Neural cell (in vitro differentiated cells): Measurements from ENCODE around the gene LMF2. TPM values are rescaled to one million over a fixed set of nuclear protein-coding genes. Genes with fewer than 3 reads are reported as not detected.
"Not testable (repeated sequence)": the region's sequence is repeated elsewhere in the genome, so short reads cannot be mapped to it uniquely, and the experiment has no call there.

ENCODE experiments used
- H2AFZ ChIP-seq: fragments of 200-600, 300-800 bp; sonication (generic), shearing (Covaris generic); 2 replicates; pipeline ENCODE4 v1.6.0; 2014; ENCODE audit warnings: low read depth, mild to moderate bottlenecking, antibody characterized with exemption, low read length, moderate library complexity
- H3F3A ChIP-seq: fragments of 200-600 bp; shearing (Covaris generic); 2 replicates; pipeline ENCODE4 v1.6.1; 2016; ENCODE audit warnings: mild to moderate bottlenecking, moderate library complexity, mixed read lengths, antibody characterized with exemption, low read length; ENCODE audit not compliant: insufficient read depth, poor library complexity, severe bottlenecking
- H3K27ac ChIP-seq: fragments of 200-600, 300-800 bp; sonication (generic), shearing (Covaris generic); 2 replicates; pipeline ENCODE4 v1.5.1; 2014; ENCODE audit warnings: mild to moderate bottlenecking, low read length, moderate library complexity
- H3K27me3 ChIP-seq: fragments of 300-800, 200-600 bp; sonication (generic), shearing (Covaris generic); 2 replicates; pipeline ENCODE4 v1.6.0; 2014; ENCODE audit warnings: mild to moderate bottlenecking, low read depth, low read length, moderate library complexity; ENCODE audit not compliant: insufficient read depth
- H3K36me3 ChIP-seq: fragments of 300-800, 200-600 bp; sonication (generic), shearing (Covaris generic); 2 replicates; pipeline ENCODE4 v1.5.1; 2014; ENCODE audit warnings: mild to moderate bottlenecking, antibody characterized with exemption, low read length, moderate library complexity; ENCODE audit not compliant: insufficient read depth
- H3K4me2 ChIP-seq: fragments of 300-800, 200-600 bp; sonication (generic), shearing (Covaris generic); 2 replicates; pipeline ENCODE4 v1.6.0; 2014; ENCODE audit warnings: mild to moderate bottlenecking, low read length
- H3K4me3 ChIP-seq: fragments of 300-800, 200-600 bp; sonication (generic), shearing (Covaris generic); 2 replicates; pipeline ENCODE4 v1.5.1; 2014; ENCODE audit warnings: mild to moderate bottlenecking, low read length, moderate library complexity
- H3K79me2 ChIP-seq: fragments of 200-600 bp; shearing (Covaris generic); replicated peaks from 2 replicates; pipeline ENCODE4 v1.6.0; 2014; ENCODE audit warnings: mild to moderate bottlenecking, low read length, moderate library complexity; ENCODE audit not compliant: insufficient read depth
- H3K9ac ChIP-seq: fragments of 300-800, 200-600 bp; sonication (generic), shearing (Covaris generic); 2 replicates; pipeline ENCODE4 v1.6.1; 2016; ENCODE audit warnings: mild to moderate bottlenecking, low read length, mixed read lengths
- H3K9me2 ChIP-seq: fragments of 200-600 bp; shearing (Covaris generic); 2 replicates; pipeline ENCODE4 v1.6.1; 2016; ENCODE audit warnings: mild to moderate bottlenecking, low read length, mixed read lengths; ENCODE audit not compliant: insufficient read depth
- H3K9me3 ChIP-seq: fragments of 200-600, 300-800 bp; sonication (generic), shearing (Covaris generic); 2 replicates; pipeline ENCODE4 v1.6.1; 2016; ENCODE audit warnings: mild to moderate bottlenecking, mixed run types, low read length, moderate library complexity, mixed read lengths
- H4K20me1 ChIP-seq: fragments of 200-600 bp; shearing (Covaris generic); 2 replicates; pipeline ENCODE4 v1.6.1; 2016; ENCODE audit warnings: mild to moderate bottlenecking, mixed run types; ENCODE audit not compliant: insufficient read depth
- EP300 ChIP-seq: fragments of 450-650 bp; conservative IDR thresholded peaks from 2 replicates; pipeline ENCODE4 v1.6.1; 2014; ENCODE audit warnings: antibody characterized with exemption, mild to moderate bottlenecking, moderate library complexity; ENCODE audit not compliant: poor library complexity, severe bottlenecking
- EZH2 ChIP-seq: fragments of 200-600, 300-800 bp; shearing (Covaris generic), sonication (generic); IDR thresholded peaks from 2 replicates; pipeline ENCODE4 v1.6.1; 2014; ENCODE audit warnings: antibody characterized with exemption, low read length, borderline replicate concordance, mild to moderate bottlenecking; ENCODE audit not compliant: insufficient read depth, poor library complexity, severe bottlenecking
- MXI1 ChIP-seq: fragments of 450-650 bp; conservative IDR thresholded peaks from 2 replicates; pipeline ENCODE4 v1.6.1; 2014; ENCODE audit warnings: antibody characterized with exemption, mild to moderate bottlenecking; ENCODE audit not compliant: poor library complexity, severe bottlenecking
- POLR2AphosphoS5 ChIP-seq: IDR thresholded peaks from 2 replicates; pipeline ENCODE4 v1.6.1; 2012
- RAD21 ChIP-seq: fragments of 450-650 bp; conservative IDR thresholded peaks from 2 replicates; pipeline ENCODE4 v1.6.1; 2014; ENCODE audit warnings: antibody characterized with exemption, mild to moderate bottlenecking, moderate library complexity
- SMC3 ChIP-seq: fragments of 450-650 bp; conservative IDR thresholded peaks from 2 replicates; pipeline ENCODE4 v1.6.1; 2014; ENCODE audit warnings: antibody characterized with exemption, mild to moderate bottlenecking, moderate library complexity; ENCODE audit not compliant: poor library complexity
- TAF1 ChIP-seq: IDR thresholded peaks from 2 replicates; pipeline ENCODE4 v1.6.1; 2012; ENCODE audit warnings: low read depth
- polyA plus RNA-seq: library from polyadenylated mRNA; depleted of rRNA; stranded (reverse); fragments of >200 nt; gene quantifications from 2 replicates; pipeline ENCODE4 v1.2.3, GENCODE V29; 2014
- TF ChIP-seq, protein P1 (sequence below): IDR thresholded peaks from 2 replicates; pipeline ENCODE4 v1.6.1; 2012; ENCODE audit warnings: borderline replicate concordance
- TF ChIP-seq, protein P2 (sequence below): fragments of 450-650 bp; IDR thresholded peaks from 2 replicates; pipeline ENCODE4 v1.5.1; 2014; ENCODE audit warnings: antibody characterized with exemption, mild to moderate bottlenecking, moderate library complexity; ENCODE audit not compliant: poor library complexity, severe bottlenecking

LMF2 gene
- polyA plus RNA-seq, 1 donor from 2014 or later: 76.5 TPM

GRCh38 chr22:50520826-50521453 lies 13.4 kb upstream of the LMF2 start:
- TF ChIP-seq, protein P1, sequence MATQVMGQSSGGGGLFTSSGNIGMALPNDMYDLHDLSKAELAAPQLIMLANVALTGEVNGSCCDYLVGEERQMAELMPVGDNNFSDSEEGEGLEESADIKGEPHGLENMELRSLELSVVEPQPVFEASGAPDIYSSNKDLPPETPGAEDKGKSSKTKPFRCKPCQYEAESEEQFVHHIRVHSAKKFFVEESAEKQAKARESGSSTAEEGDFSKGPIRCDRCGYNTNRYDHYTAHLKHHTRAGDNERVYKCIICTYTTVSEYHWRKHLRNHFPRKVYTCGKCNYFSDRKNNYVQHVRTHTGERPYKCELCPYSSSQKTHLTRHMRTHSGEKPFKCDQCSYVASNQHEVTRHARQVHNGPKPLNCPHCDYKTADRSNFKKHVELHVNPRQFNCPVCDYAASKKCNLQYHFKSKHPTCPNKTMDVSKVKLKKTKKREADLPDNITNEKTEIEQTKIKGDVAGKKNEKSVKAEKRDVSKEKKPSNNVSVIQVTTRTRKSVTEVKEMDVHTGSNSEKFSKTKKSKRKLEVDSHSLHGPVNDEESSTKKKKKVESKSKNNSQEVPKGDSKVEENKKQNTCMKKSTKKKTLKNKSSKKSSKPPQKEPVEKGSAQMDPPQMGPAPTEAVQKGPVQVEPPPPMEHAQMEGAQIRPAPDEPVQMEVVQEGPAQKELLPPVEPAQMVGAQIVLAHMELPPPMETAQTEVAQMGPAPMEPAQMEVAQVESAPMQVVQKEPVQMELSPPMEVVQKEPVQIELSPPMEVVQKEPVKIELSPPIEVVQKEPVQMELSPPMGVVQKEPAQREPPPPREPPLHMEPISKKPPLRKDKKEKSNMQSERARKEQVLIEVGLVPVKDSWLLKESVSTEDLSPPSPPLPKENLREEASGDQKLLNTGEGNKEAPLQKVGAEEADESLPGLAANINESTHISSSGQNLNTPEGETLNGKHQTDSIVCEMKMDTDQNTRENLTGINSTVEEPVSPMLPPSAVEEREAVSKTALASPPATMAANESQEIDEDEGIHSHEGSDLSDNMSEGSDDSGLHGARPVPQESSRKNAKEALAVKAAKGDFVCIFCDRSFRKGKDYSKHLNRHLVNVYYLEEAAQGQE: no peak
- no peak for TF ChIP-seq EZH2
- no peak for TF ChIP-seq POLR2AphosphoS5
- no peak for TF ChIP-seq RAD21
- TF ChIP-seq, protein P2, sequence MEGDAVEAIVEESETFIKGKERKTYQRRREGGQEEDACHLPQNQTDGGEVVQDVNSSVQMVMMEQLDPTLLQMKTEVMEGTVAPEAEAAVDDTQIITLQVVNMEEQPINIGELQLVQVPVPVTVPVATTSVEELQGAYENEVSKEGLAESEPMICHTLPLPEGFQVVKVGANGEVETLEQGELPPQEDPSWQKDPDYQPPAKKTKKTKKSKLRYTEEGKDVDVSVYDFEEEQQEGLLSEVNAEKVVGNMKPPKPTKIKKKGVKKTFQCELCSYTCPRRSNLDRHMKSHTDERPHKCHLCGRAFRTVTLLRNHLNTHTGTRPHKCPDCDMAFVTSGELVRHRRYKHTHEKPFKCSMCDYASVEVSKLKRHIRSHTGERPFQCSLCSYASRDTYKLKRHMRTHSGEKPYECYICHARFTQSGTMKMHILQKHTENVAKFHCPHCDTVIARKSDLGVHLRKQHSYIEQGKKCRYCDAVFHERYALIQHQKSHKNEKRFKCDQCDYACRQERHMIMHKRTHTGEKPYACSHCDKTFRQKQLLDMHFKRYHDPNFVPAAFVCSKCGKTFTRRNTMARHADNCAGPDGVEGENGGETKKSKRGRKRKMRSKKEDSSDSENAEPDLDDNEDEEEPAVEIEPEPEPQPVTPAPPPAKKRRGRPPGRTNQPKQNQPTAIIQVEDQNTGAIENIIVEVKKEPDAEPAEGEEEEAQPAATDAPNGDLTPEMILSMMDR: no peak
- no peak for TF ChIP-seq SMC3
- TF ChIP-seq EP300: no peak
- TF ChIP-seq TAF1: no peak
- TF ChIP-seq MXI1: no peak
- H3K36me3 ChIP-seq: no peaks in the 10 kb centered on the region

GRCh38 chr22:50520184-50520583 lies 12.7 kb upstream of the LMF2 start:
- not testable (repeated sequence) for H3K27ac ChIP-seq, H3K4me2 ChIP-seq, H3K79me2 ChIP-seq, H3F3A ChIP-seq, H3K36me3 ChIP-seq, H3K9me3 ChIP-seq, H3K27me3 ChIP-seq, H3K4me3 ChIP-seq, H3K9me2 ChIP-seq, H2AFZ ChIP-seq, H4K20me1 ChIP-seq, H3K9ac ChIP-seq

More at GRCh38 chr22:50520826-50521453, 13.4 kb upstream of the LMF2 start:
- H3F3A ChIP-seq: no peaks in the 10 kb centered on the region
- H3K27me3 ChIP-seq: no peaks in the 10 kb centered on the region
- H3K79me2 ChIP-seq: no peaks in the 10 kb centered on the region
- H3K4me3 ChIP-seq: no peak overlapping the region
- H4K20me1 ChIP-seq: no peaks in the 10 kb centered on the region
- H2AFZ ChIP-seq: no peak overlapping the region
- H3K9me3 ChIP-seq: no peaks in the 10 kb centered on the region
- no peak overlapping the region for H3K9ac ChIP-seq
- H3K4me2 ChIP-seq: no peak overlapping the region
- no peak overlapping the region for H3K27ac ChIP-seq
- H3K9me2 ChIP-seq: no peaks in the 10 kb centered on the region

DNA sequence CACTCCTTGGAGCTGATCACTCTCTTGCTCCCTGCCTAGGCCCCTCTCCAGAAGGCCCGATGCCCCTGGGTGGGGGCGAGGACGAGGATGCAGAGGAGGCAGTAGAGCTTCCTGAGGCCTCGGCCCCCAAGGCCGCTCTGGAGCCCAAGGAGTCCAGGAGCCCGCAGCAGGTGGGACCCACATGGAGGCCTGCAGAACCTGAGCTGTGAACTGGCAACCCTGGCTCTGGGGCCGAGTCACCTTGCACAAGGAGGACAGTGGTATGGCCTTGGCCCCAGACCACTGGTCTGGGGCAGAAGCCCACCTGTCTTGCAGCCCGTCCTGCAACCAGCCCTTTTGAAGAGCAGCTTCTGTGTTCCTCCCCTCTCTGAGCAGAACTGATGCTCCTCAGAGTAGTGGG lies 11.6 kb upstream of the LMF2 start:
- Histone ChIP-seq H3K79me2 (no peaks in the 10 kb centered on the region), H3K27ac (no peak overlapping the region), H3K36me3 (no peaks in the 10 kb centered on the region), H3K27me3 (no peaks in the 10 kb centered on the region), H3K9me3 (no peaks in the 10 kb centered on the region), H3K9me2 (no peaks in the 10 kb centered on the region), H2AFZ (no peak overlapping the region), H3K9ac (no peak overlapping the region), H3F3A (no peaks in the 10 kb centered on the region), H3K4me3 (no peak overlapping the region), H4K20me1 (no peaks in the 10 kb centered on the region), H3K4me2 (no peak overlapping the region)
- TF ChIP-seq, protein P1: no peak
- TF ChIP-seq MXI1: no peak
- no peak for TF ChIP-seq POLR2AphosphoS5
- TF ChIP-seq TAF1: no peak
- TF ChIP-seq RAD21: no peak
- TF ChIP-seq, protein P2: no peak
- TF ChIP-seq EP300: no peak
- TF ChIP-seq SMC3: no peak
- no peak for TF ChIP-seq EZH2
